DLD1 (cell line): Measurements from ENCODE around the gene GJE1.

Experiments used
- in situ Hi-C: cut with HindIII; loops from 2 replicates; pipeline ENCODE4 v1.10.0; 2017; ENCODE audit warnings: low sequenced_read_pairs

Gene GJE1

GRCh38 chr6:142162780-142163179 lies 30.1 kb downstream of the GJE1 start:
- in situ Hi-C loops, result loop anchor here (25.0 kb wide), 1 partner anchor 225 kb away; no protein-coding TSS in a partner anchor

- in situ Hi-C loops, result loop anchor here (25.0 kb wide), 1 partner anchor 222 kb away; no protein-coding TSS in a partner anchor
Measured at GRCh38 chr6:142165227-142165626, 32.5 kb downstream of the GJE1 start.

GRCh38 chr6:142167071-142167470 lies 34.3 kb downstream of the GJE1 start:
- in situ Hi-C loops, result loop anchor here (25.0 kb wide), 1 partner anchor 220 kb away; no protein-coding TSS in a partner anchor

GRCh38 chr6:142167486-142167885 lies 34.8 kb downstream of the GJE1 start:
- in situ Hi-C loops, result loop anchor here (25.0 kb wide), 1 partner anchor 220 kb away; no protein-coding TSS in a partner anchor

GRCh38 chr6:142171351-142171750 lies 38.6 kb downstream of the GJE1 start:
- in situ Hi-C loops, result loop anchor here (25.0 kb wide), 1 partner anchor 216 kb away; no protein-coding TSS in a partner anchor

GRCh38 chr6:142172758-142173157 lies 40.0 kb downstream of the GJE1 start:
- in situ Hi-C loops, result loop anchor here (25.0 kb wide), 1 partner anchor 215 kb away; no protein-coding TSS in a partner anchor

- in situ Hi-C loops, result loop anchor here (25.0 kb wide), 1 partner anchor 213 kb away; no protein-coding TSS in a partner anchor
Measured at GRCh38 chr6:142173980-142174379, 41.3 kb downstream of the GJE1 start.

- in situ Hi-C loops, result loop anchor here (25.0 kb wide), 1 partner anchor 213 kb away; no protein-coding TSS in a partner anchor
Measured at GRCh38 chr6:142174703-142175102, 42.0 kb downstream of the GJE1 start.

- in situ Hi-C loops, result no loop called here
Measured at GRCh38 chr6:142178129-142178528, 45.4 kb downstream of the GJE1 start.

GRCh38 chr6:142182004-142182403 lies 49.3 kb downstream of the GJE1 start:
- in situ Hi-C loops, result no loop called here

GRCh38 chr6:142183351-142183750 lies 50.6 kb downstream of the GJE1 start:
- in situ Hi-C loops, result no loop called here

GRCh38 chr6:142184307-142184706 lies 51.6 kb downstream of the GJE1 start:
- in situ Hi-C loops, result no loop called here
